Fibroblast of skin of scalp (primary cell): ENCODE results near the gene MT1A.

Experiments used
- DNase-seq: peaks from one replicate; pipeline ENCODE4 v3.0.0-alpha.2; 2013

The MT1A gene

GRCh38 chr16:56681939-56682702, 43.7 kb downstream of the MT1A start, which contains the start of gene MT1X:
Gene MT1X (plus strand): TSS chr16:56682470. CDS start chr16:56682541, 71 bp downstream.
- peak; percentile 89 for DNase-seq

- DNase-seq = no peak
Observed at GRCh38 chr16:56682703-56683397, 44.4 kb downstream of the MT1A start.

- no peak for DNase-seq
Observed at GRCh38 chr16:56683424-56684172, 45.1 kb downstream of the MT1A start.

DNA sequence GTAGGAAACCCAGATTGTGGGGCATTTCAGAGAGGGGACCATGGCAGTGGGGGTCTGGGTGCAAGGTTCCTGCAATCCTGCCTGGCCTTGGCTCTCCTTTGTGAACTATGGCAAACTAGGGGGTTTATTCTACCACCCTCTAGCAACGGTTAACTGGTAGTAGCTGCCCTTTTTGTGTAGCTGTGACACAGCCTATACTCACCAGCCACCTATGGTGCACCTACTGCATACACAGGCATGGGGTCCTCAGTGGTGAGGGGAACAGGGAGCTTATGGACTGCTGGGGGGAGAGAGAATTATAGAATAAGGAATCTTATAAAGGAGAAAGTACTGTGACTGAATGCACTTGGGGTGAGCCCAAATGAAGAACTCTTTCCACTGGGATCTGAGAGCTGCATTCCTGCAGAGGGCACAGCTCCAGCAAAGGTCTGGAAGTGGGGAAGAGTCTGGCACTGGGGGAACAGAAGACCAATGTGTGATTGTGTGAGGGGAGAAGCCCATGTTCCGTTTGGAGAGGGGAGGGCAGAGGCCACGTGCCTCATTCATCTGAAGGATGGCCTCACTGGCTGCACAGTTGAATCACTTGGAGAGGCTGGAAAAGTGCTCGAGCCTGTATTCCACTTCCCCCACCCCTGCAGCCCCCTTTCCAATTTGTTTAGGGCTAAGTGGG, 45.9 kb downstream of the MT1A start:
- no peak for DNase-seq

- DNase-seq = no peak
Observed at GRCh38 chr16:56684926-56685590, 46.6 kb downstream of the MT1A start.

- DNase-seq = no peak
Observed at GRCh38 chr16:56686758-56687157, 48.3 kb downstream of the MT1A start.

GRCh38 chr16:56688762-56689161, 50.3 kb downstream of the MT1A start:
- no peak for DNase-seq

- DNase-seq = no peak
Observed at GRCh38 chr16:56689171-56689570, 50.7 kb downstream of the MT1A start.
